HG03457 (cell line): Measurements from ENCODE around the gene AKAP11.

Experiments used
- ATAC-seq: cut with Tn5 transposase; IDR thresholded peaks from one replicate; pipeline ENCODE4 v1.9.1; 2021; ENCODE audit warnings: moderate number of reproducible peaks; ENCODE audit not compliant: unreplicated experiment

AKAP11 gene

GRCh38 chr13:42333613-42334328, 61.8 kb downstream of the AKAP11 start:
- ATAC-seq, result no peak

DNA sequence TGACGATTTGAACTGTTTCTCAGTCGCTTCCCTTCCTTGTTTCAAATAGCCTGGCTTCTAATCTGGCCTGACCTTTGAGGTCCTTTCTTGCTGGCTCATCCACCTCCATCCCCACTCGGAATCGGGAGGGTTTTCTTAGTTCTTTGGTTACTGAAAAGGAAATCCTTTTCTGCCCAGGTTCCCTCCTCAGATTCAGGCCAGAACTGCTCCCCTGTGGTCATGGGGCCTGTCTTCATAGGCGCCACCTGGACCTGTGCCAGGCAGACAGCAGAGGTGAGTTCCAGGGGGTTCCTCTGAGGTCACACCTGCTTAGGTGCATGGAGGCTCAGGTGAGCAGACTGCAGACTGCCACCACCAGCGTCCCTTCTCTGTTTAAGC, 62.4 kb downstream of the AKAP11 start:
- ATAC-seq, result no peak

DNA sequence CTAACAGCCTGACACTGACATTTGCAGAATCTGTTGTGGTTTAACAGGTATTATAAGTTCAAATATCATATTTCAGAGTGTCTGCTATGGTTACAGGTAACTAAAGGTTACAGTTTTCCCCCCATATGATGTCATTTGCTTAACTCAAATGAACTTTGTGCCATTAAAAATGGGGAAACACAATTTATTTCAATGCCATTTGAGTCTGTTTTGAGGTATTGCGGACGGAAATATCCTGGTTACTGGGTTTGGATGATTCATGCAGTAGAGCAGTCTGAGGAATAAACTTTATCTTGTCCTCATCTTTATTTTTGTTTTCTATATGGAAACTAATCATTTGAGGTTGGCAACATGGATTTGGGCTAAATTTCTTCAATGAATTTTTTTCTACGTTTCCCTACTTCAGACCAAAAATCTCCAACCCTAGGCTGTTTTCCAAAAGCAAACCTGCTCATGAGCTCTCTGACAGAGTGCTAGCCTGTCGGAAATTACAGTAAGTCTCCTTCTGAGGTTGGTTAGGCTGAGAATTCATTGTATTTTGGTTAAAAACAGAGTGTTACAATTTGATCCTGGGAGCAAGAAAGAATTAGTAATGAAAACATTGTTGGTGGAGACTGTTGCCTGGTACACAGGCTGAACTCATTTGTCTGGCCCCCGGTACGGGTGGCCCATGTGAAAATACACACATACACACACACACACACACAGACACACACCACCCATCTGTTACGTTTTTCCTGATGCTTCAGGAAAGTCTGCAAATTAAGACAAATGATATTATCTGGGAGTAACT, 66.1 kb downstream of the AKAP11 start:
- ATAC-seq, result no peak

DNA sequence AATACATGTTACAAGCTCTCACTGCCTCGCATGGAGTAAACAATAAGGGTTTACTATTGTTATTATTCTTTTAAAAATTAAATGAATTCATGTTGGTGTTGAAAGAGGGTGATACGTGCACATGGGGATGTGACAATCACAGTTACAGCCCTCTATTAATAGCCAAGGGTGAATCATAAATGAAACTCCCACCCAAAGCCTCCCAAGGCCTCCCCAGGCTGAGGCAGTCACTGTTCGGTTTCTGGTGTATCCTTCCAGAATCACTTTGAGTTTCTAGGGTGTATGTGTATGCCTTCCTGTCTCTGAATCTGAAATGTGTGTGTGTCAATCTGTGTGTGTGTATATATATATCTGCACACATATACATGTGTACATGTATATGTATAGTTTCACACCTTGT, 73.4 kb downstream of the AKAP11 start:
- ATAC-seq, result no peak

GRCh38 chr13:42348576-42348975, 76.6 kb downstream of the AKAP11 start:
- no peak for ATAC-seq

DNA sequence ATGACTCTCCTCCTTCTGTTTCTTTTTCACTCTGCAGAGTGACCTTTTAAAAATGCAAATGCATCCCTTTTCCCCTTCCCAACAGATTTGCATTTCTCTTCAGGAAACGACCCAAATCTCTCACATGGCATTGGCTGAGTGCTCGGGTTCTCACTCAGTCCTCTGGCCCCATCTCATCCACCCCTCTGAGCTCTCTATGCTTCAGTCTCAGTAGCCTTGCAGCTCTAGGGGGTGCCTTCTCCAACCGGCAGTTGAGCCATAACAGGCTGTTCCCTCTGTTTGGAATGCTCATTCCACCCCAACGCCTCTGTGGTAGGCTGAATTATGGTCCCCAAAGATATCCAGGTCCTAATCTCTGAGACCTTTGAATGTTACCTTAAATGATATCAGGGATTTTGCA, 78.2 kb downstream of the AKAP11 start:
- ATAC-seq, result no peak

GRCh38 chr13:42354241-42355091, 82.5 kb downstream of the AKAP11 start:
- ATAC-seq, result no peak

DNA sequence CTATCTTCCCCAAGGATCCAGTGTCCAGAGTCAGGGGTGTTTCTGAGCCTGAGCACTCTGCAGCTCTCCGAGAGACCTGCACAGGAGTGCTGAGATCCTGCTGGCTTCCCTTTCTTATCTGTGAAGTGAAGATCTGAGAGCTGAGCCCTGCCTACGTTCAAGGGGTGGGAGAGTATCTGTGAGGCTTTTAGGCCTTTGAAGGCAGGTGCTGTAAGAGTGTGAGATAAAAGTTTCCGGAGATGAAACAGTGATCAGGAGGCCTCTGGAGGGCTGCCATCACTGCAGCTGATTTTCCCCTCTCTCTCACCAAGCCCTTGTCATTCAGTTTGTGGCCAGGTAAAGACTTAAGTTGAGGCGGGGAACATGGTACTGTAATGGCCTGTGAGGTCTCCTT, 83.1 kb downstream of the AKAP11 start:
- ATAC-seq, result no peak

DNA sequence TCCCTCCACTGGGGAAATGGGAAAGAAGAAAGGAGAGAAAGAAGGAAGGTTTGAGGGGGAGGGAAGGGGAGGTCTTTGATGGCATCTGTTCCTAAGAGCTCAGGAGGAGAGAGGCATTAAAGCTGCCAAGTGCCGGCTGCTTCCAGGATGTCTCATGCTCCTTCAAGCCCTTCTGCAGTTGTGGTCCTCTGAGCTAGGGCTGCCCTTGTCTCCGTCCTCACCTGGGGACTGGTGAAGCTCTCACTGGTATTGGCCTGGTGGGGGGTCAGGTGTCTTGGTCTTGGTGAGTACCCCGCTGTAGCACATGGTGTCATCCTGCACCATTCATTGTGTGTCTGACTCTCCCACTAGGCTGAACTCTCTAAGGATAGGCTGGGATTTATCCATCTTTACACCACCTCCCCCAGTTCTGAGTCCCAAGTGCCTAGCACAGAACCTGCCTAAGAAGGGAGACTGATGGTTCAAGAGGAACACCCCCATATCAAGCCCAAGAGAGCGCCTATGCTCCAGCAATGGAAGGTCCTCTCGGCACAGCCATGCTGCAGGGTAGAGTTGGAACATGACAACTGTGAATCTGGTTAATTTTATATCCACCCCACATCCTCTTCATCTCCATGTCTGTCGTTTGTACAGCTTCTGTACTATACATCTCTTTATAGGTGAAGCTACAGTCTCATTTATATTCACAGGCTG, 83.7 kb downstream of the AKAP11 start:
- no peak for ATAC-seq

GRCh38 chr13:42356184-42356575, 84.2 kb downstream of the AKAP11 start:
- no peak for ATAC-seq

- ATAC-seq, result no peak
These were observed 88.2 kb downstream of the AKAP11 start for GRCh38 chr13:42360046-42360574.

DNA sequence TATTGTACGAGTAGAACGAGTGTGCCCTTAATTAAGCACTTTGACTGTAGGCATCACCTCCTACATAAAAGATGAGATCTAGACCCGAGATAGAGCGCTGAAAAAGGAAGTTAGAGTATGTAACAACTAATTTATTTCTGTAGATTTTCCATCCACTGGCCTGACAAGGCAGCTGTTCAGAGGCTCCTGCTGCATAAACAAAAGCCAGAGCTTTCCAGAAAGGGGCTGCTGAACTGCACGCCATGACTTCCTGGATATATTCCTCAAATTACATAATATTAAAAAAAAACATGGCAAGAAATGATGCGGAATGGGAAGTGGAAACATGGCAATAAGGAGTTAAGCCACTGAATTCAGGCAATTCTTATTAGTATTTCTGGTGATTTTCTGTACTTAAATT, 89.7 kb downstream of the AKAP11 start:
- ATAC-seq, result no peak

DNA sequence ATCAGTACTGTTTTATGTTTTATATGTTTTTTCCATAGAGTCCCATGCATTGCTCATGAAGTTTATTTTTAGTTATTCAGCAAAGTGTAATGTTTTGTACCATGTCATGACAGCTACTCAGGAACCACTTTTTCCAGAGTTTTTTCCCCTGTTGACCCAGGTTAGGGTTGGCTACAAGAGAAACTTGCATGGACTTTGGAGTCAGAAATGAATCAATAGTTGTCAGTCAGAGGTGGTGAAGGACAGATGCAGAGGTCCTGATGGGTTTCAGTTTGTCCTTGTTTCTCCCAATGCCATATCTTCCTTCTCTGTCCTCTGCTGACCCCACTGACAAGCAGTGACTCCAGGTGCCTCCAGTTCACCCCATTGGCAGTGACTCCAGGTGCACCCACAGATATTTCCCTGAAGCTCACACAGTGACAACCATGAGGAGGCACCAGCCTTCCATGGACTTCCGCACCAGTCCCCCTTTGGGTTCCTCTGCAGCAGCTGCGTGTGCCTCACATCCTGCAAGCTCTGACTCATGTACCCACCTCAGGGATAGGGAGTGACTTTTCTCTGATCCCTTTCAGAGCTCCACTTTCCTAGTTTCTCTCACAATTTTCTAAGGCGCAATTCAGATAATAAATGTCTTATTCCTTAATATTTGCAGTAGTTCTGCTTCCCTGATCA, 92.1 kb downstream of the AKAP11 start:
- no peak for ATAC-seq

GRCh38 chr13:42364613-42365000, 92.7 kb downstream of the AKAP11 start:
- ATAC-seq, result no peak

DNA sequence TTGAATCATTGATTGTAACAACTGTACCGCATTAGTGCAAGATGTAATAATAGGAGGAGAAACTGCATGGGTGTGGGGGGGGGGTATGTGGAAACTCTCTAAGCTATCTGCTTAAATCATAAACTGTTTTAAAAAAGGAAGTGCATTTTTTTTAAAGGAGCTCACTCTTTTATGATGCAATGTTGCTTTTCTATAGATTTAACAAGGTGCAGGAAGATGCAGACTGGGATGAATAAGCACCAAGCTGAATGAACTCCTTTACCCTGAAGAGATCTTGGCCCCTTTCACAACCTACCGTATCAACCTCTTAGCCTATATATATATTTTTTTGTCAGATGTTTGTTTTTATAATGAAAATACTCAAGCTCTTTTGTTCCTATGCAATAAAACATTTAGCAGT, 95.9 kb downstream of the AKAP11 start:
- ATAC-seq, result no peak

GRCh38 chr13:42369071-42369797, 97.3 kb downstream of the AKAP11 start:
- no peak for ATAC-seq

- ATAC-seq, result no peak
These were observed 98.3 kb downstream of the AKAP11 start for GRCh38 chr13:42370229-42370628.
